Right lobe of liver (tissue), 4 donors: ENCODE data around the gene LRRC32.

Source experiments
- POLR2A ChIP-seq: fragments of 450-650 bp; IDR thresholded peaks from one replicate; pipeline ENCODE4 v1.6.1; 2017; ENCODE audit warnings: antibody characterized with exemption, mild to moderate bottlenecking
- TF ChIP-seq, protein P1 (sequence below), 4 donors: fragments of 200-600 bp in 3 of 4; fragments of 450-650 bp in 1 of 4; IDR thresholded peaks; one replicate each; pipeline versions ENCODE4 v1.5.1 to v1.8.0; 2016 to 2022; ENCODE audit warnings: antibody characterized with exemption in 4 of 4, mild to moderate bottlenecking in 2 of 4
- donor health status: DM: no; HTN: no; CAD: no.
- donor health status: DM: no; HTN: no; CAD: no.
- donor health status: DM: no; HTN: yes; CAD: no.

DNA sequence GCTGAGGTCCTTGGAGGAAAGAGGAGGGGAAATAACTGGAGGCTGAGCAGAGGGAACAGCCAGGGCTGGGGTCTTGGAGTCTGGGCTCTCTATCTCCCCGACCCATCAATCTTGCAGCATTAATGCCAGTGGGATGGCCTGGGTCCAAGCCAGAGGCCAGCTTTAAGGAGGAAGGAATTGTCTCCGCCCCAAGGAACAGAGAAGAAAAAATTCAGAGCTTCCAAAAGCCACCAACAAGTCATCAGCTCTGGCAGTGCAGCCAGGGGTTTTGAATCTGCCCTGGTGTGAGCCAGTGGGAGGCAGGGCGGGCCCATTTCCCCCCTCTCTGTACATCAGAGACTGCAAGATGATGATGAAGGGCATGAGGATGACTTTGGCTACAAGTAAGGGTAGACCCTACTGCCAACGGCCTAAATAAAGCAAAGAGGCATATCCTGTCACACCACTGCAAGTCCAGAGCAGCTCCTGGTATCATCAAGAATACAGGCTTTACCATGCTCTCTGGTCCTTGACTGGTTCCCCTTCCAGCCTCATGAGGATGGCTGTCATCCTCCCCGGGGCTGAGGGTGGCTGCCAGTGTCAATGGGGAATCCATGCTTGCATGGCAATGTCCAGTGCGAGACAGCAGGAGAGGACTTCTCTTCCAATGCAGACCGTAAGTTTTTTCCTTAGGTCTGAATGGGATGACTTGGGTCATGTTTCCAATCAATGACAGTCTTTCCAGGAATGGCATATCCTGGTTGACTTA lies 34.4 kb downstream of the LRRC32 start:
- TF ChIP-seq, protein P1, sequence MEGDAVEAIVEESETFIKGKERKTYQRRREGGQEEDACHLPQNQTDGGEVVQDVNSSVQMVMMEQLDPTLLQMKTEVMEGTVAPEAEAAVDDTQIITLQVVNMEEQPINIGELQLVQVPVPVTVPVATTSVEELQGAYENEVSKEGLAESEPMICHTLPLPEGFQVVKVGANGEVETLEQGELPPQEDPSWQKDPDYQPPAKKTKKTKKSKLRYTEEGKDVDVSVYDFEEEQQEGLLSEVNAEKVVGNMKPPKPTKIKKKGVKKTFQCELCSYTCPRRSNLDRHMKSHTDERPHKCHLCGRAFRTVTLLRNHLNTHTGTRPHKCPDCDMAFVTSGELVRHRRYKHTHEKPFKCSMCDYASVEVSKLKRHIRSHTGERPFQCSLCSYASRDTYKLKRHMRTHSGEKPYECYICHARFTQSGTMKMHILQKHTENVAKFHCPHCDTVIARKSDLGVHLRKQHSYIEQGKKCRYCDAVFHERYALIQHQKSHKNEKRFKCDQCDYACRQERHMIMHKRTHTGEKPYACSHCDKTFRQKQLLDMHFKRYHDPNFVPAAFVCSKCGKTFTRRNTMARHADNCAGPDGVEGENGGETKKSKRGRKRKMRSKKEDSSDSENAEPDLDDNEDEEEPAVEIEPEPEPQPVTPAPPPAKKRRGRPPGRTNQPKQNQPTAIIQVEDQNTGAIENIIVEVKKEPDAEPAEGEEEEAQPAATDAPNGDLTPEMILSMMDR (IDR thresholded peaks at IDR 0.05) = no peak
- TF ChIP-seq POLR2A = no peak
